HL-60 (cell line): ENCODE measurements around the gene EVA1C.

Experiments used
- CTCF ChIP-seq: IDR thresholded peaks from one replicate; pipeline ENCODE4 v1.5.1; 2011; ENCODE audit warnings: low read length, control low read depth, inconsistent platforms; ENCODE audit not compliant: insufficient read depth
- POLR2AphosphoS5 ChIP-seq: IDR thresholded peaks from 2 replicates; pipeline ENCODE4 v1.6.1; 2012; ENCODE audit warnings: low read depth

GRCh38 chr21:32562426-32562825 is 149.9 kb downstream of the EVA1C start:
- TF ChIP-seq POLR2AphosphoS5 (no peak), CTCF (no peak)
